ENCODE results near the gene ITPRIP. TPM values are rescaled to one million over a fixed set of nuclear protein-coding genes. Genes with fewer than 3 reads are reported as not detected.

The ITPRIP gene
- total RNA-seq, 1 donor from 2014 or later = 19.9 TPM

- Mint-ChIP-seq H3K9me3 (no peaks in the 10 kb centered on the region), H3K4me1 (ENCODE audit: unreplicated experiment) (peaks cover 73% of the 10 kb centered on the region), H3K36me3 (peaks cover 3% of the 10 kb centered on the region), H3K4me3 (peak overlapping the region; percentile 85), H3K27me3 (no peaks in the 10 kb centered on the region), H3K27ac (peak overlapping the region; percentile 96)
- DNase-seq (ENCODE audit: extremely low spot score, unreplicated experiment) = no peak
- TF ChIP-seq, protein P1, sequence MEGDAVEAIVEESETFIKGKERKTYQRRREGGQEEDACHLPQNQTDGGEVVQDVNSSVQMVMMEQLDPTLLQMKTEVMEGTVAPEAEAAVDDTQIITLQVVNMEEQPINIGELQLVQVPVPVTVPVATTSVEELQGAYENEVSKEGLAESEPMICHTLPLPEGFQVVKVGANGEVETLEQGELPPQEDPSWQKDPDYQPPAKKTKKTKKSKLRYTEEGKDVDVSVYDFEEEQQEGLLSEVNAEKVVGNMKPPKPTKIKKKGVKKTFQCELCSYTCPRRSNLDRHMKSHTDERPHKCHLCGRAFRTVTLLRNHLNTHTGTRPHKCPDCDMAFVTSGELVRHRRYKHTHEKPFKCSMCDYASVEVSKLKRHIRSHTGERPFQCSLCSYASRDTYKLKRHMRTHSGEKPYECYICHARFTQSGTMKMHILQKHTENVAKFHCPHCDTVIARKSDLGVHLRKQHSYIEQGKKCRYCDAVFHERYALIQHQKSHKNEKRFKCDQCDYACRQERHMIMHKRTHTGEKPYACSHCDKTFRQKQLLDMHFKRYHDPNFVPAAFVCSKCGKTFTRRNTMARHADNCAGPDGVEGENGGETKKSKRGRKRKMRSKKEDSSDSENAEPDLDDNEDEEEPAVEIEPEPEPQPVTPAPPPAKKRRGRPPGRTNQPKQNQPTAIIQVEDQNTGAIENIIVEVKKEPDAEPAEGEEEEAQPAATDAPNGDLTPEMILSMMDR (conservative IDR thresholded peaks at IDR 0.05) = no peak
Measured at GRCh38 chr10:104331208-104331838, 6.9 kb downstream of the ITPRIP start.

DNA sequence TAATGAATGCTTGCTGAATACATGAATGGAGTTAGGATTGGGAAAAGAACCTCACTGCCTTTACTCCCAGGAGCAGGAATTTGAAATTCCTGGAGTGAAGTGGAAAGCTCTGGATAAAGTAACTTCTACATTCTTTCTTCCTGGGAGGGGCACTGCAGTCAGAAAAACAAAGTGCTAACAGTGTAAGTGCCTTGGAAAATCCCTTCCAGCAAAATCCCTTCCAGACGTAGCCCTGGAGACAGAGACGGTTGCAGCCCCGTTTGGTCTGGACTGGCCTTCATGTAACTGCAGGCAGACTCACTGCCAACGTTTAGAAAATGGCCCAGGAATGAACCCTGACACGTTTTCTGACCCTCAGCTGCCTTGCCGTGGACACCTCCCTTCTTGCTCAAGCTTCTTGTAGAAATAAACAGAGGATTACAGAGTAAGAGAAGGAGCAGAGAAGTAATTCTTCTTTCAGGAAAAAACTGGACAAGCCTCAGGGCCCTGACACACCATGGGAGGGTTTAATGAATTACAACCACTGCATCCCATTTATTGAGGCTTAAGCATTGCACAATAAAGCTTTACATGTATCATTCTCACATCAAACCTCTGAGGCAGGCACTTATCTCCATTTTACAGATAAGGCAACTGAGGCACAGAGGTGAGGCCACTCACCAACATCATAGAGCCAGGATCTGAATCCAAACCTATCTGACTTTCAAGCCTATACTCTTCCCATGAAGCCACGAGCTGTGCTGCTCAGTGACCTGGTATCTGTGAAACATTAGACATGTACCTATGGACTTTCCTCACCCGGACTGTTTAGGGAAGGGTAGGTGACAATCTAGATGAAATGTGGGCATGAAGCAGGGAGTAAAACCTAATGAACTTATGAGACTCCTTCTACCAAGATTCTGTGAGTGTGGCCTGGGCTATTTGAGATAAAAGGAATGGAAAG lies 7.8 kb downstream of the ITPRIP start:
- peak overlapping the region; percentile 96 for H3K27ac Mint-ChIP-seq
- DNase-seq (ENCODE audit: extremely low spot score, unreplicated experiment) = no peak
- TF ChIP-seq, protein P1 (conservative IDR thresholded peaks at IDR 0.05) = no peak
- H3K36me3 Mint-ChIP-seq = peaks cover 4% of the 10 kb centered on the region
- no peaks in the 10 kb centered on the region for H3K9me3 Mint-ChIP-seq
- peaks cover 73% of the 10 kb centered on the region for H3K4me1 Mint-ChIP-seq (ENCODE audit: unreplicated experiment)
- H3K4me3 Mint-ChIP-seq = peak overlapping the region; percentile 85
- no peaks in the 10 kb centered on the region for H3K27me3 Mint-ChIP-seq

GRCh38 chr10:104329735-104330134 lies 8.5 kb downstream of the ITPRIP start:
- H3K27me3 Mint-ChIP-seq = no peaks in the 10 kb centered on the region
- no peak for DNase-seq (ENCODE audit: extremely low spot score, unreplicated experiment)
- peaks cover 7% of the 10 kb centered on the region for H3K36me3 Mint-ChIP-seq
- H3K4me1 Mint-ChIP-seq (ENCODE audit: unreplicated experiment) = peaks cover 68% of the 10 kb centered on the region
- peak overlapping the region; percentile 96 for H3K27ac Mint-ChIP-seq
- no peaks in the 10 kb centered on the region for H3K9me3 Mint-ChIP-seq
- H3K4me3 Mint-ChIP-seq = peak overlapping the region; percentile 85
- TF ChIP-seq, protein P1 (conservative IDR thresholded peaks at IDR 0.05) = no peak

DNA sequence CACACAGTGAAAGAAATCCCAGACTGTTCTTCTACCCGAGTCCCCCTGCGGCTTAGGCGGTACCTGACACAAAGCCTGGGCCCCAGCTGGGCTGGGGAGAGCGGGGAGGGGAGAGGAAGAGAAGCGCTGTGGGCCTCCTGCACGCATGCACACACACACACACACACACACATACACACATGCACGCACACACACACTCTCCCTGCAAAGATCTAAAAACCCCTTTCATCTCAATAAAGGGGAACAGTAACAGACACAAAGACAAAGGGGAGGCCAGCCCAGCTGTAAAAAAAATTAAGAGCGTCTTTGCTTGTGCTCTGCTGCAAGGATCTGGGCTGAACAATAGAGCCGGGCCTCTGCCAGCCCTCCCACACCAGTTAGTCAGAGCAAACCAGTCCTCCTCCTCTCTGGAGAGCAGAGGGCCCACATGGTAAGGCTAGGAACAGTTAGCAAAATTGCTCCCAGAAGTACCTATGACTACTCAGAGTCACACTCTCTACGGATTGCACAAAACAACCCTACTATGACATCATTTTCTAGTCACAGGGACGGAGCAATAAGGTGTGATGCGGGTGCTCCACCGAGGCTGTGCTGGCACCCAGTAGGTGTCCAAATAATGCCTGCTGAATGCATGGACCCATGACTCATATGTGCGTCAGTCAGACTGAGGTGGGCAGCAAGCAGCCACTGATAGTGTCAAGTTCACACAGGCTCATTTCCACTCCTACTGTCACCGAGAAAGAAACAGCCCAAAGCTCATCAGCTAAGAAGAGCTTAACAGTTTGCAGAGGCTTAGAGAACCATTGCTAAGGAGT lies 9.2 kb downstream of the ITPRIP start:
- Mint-ChIP-seq H3K27me3 (no peaks in the 10 kb centered on the region), H3K4me1 (ENCODE audit: unreplicated experiment) (peaks cover 68% of the 10 kb centered on the region), H3K27ac (peak overlapping the region; percentile 96), H3K36me3 (peaks cover 7% of the 10 kb centered on the region), H3K4me3 (peak overlapping the region; percentile 85), H3K9me3 (no peaks in the 10 kb centered on the region)
- TF ChIP-seq, protein P1 (conservative IDR thresholded peaks at IDR 0.05) = no peak
- no peak for DNase-seq (ENCODE audit: extremely low spot score, unreplicated experiment)

- peak overlapping the region; percentile 85 for H3K4me3 Mint-ChIP-seq
Measured at GRCh38 chr10:104328646-104328895, 9.7 kb downstream of the ITPRIP start.

More at GRCh38 chr10:104328646-104328895, 9.7 kb downstream of the ITPRIP start:
- TF ChIP-seq, protein P1 (conservative IDR thresholded peaks at IDR 0.05) = no peak
- no peaks in the 10 kb centered on the region for H3K9me3 Mint-ChIP-seq
- no peak for DNase-seq (ENCODE audit: extremely low spot score, unreplicated experiment)
- H3K27ac Mint-ChIP-seq = peak overlapping the region; percentile 96
- peaks cover 67% of the 10 kb centered on the region for H3K4me1 Mint-ChIP-seq (ENCODE audit: unreplicated experiment)
- H3K36me3 Mint-ChIP-seq = peaks cover 7% of the 10 kb centered on the region
- H3K27me3 Mint-ChIP-seq = no peaks in the 10 kb centered on the region

Measured in type B pancreatic cell (in vitro differentiated cells).